Measurements from ENCODE around the gene RFTN1.

RFTN1 gene

DNA sequence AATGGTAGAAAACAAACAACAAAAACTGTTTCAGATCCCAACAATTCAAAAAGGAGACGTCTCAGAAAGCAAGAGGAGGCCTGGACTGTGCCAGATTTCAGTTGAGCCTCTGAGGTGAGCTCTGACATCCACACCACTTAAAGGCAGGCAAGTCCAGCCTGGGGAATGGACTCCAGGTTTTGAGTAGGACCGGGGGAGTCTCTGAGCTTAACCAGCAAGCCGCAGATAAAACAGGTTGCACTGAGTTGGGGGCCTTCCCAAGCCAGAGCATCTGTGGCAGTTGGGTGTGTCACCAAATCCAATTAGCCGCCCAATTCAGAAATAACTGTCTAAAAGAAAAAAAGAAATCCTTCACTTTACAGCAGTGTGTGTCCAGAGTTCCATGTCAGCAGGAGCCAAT lies 193.8 kb downstream of the RFTN1 start:
- POLR2A ChIA-PET = no interaction called here
- no peak for DNase-seq (ENCODE audit: extremely low spot score)
- CTCF ChIA-PET = interaction anchor here (0.8 to 1.3 kb wide), 2 partner anchors 15 to 29 kb away, joined by 4 to 5 read pairs; no protein-coding TSS in a partner anchor
- TF ChIP-seq NFRKB (IDR thresholded peaks at IDR 0.05) (no peak), CTBP1 (IDR thresholded peaks at IDR 0.05; ENCODE audit: borderline replicate concordance) (no peak), ARNT (IDR thresholded peaks at IDR 0.05) (no peak), FOXM1 (IDR thresholded peaks at IDR 0.05; ENCODE audit: borderline replicate concordance) (no peak)
- TF ChIP-seq, protein P1, sequence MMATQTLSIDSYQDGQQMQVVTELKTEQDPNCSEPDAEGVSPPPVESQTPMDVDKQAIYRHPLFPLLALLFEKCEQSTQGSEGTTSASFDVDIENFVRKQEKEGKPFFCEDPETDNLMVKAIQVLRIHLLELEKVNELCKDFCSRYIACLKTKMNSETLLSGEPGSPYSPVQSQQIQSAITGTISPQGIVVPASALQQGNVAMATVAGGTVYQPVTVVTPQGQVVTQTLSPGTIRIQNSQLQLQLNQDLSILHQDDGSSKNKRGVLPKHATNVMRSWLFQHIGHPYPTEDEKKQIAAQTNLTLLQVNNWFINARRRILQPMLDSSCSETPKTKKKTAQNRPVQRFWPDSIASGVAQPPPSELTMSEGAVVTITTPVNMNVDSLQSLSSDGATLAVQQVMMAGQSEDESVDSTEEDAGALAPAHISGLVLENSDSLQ (IDR thresholded peaks at IDR 0.05) = no peak

DNA sequence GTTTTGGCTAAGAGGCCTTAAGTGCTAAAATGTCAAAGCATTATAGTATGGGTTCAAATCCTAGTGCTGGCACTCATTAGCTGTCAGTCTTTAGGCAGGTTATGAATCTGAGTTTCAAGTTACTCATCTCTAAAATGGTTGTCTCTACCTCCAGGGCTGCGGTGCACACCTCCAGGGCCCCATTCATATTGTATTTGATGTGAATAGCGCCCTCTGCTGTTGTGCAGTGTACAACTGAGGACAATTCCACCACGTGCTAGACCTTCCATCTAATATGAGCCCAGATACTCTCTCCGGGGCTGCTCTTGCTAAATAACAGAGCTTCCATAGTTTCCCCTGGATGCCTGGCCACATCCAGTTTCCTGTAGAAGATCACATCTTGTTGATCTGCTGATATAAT lies 194.2 kb downstream of the RFTN1 start:
- DNase-seq (ENCODE audit: extremely low spot score) = peak; percentile 58
- ChIA-PET POLR2A (no interaction called here), CTCF (interaction anchor here (0.8 to 1.3 kb wide), 2 partner anchors 15 to 29 kb away, joined by 4 to 5 read pairs; no protein-coding TSS in a partner anchor)
- TF ChIP-seq SUZ12 (IDR thresholded peaks at IDR 0.05) (no peak), TARDBP (IDR thresholded peaks at IDR 0.05) (no peak), L3MBTL2 (conservative IDR thresholded peaks at IDR 0.05) (peak; percentile 25; the same call in 1 of the 2 replicates)

DNA sequence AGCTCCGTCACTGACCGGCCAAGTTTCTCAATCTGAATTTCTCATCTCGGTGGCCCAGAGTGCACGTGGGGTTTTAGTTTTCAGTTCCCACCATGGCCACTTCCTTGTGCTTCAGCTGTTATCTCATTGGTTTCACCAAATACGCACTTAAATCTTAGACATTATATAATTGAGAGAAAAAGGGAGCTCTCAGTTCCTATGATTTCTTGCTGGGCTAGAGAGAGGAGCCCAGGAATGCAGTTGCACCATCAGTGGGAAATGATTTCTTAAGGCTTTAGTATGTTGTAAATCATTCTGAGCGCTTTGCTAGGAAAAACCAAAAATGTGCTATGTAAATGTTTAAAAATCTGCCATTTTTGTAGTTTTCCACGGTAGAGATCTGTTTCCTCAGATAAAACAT lies 195.3 kb downstream of the RFTN1 start:
- CTCF ChIA-PET = no interaction called here
- POLR2A ChIA-PET = no interaction called here
- DNase-seq (ENCODE audit: extremely low spot score) = no peak
- TF ChIP-seq CTBP1 (IDR thresholded peaks at IDR 0.05; ENCODE audit: borderline replicate concordance) (no peak), ELF4 (IDR thresholded peaks at IDR 0.05) (no peak), TARDBP (IDR thresholded peaks at IDR 0.05) (no peak), FOXA1 (IDR thresholded peaks at IDR 0.05) (no peak), L3MBTL2 (conservative IDR thresholded peaks at IDR 0.05) (no peak), SP1 (IDR thresholded peaks at IDR 0.05) (no peak), HDGF (IDR thresholded peaks at IDR 0.05; ENCODE audit: borderline replicate concordance) (no peak), LEF1 (IDR thresholded peaks at IDR 0.05; ENCODE audit: borderline replicate concordance) (no peak), BHLHE40 (IDR thresholded peaks at IDR 0.05; ENCODE audit: borderline replicate concordance) (no peak), SUZ12 (IDR thresholded peaks at IDR 0.05) (no peak)

DNA sequence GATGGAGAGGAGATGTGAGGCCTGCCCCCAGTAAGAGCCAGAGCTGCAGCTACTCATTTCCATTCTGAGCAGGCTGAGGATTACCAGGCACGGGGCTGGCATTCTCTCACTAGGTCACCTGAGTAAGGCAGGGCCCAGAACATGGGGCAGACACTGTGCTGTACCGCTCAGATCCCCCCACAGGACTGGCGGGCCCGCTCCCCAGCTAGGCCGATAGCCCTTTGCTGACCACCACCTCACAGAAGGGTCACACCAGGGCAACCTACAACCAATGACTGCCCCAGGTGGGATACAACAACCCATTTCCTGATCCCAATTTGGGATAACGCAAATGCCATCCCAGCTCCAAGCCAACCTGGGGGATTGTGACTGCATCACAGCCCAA lies 195.9 kb downstream of the RFTN1 start:
- DNase-seq (ENCODE audit: extremely low spot score) = no peak

DNA sequence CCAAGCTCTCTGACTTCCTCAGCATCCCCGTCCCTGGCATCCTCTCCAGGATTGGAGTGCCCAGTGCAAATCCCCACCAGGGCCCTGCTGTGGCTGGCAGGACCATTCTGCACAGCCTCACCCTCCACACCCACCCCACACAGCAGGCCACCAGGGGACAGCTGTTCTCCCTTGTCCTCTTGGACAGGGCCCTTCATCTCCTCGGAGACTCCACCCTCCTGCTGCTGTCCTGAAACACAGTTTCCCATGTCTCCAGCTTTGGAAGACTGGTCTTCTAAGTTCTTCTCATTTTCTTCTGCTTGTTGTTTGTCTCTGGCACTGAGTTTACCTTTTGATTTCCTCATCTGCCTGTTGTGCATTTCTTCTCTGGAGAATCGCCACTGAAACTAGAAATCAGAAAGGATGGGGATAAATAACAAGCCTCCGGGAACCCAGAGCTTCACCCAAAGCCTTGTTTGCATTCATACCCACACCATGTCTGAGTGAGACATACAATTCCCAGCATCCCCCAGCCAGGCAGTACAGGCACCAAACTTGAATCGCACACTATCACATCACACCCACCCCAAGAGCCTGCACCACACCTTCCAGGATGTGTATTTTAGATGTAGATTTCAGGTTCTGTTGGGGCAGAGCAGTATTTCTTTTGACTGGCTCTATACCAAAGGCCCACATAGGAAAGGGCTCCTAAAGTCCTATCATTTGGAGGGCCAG lies 196.5 kb downstream of the RFTN1 start:
- ChIA-PET CTCF (no interaction called here), POLR2A (no interaction called here)
- TF ChIP-seq FOXM1 (IDR thresholded peaks at IDR 0.05; ENCODE audit: borderline replicate concordance) = no peak
- no peak for DNase-seq (ENCODE audit: extremely low spot score)

More for the DNA sequence above, 195.9 kb downstream of the RFTN1 start:
- CTCF ChIA-PET = no interaction called here
- TF ChIP-seq BHLHE40 (IDR thresholded peaks at IDR 0.05; ENCODE audit: borderline replicate concordance) (no peak), NFRKB (IDR thresholded peaks at IDR 0.05) (no peak), L3MBTL2 (conservative IDR thresholded peaks at IDR 0.05) (no peak), HDGF (IDR thresholded peaks at IDR 0.05; ENCODE audit: borderline replicate concordance) (no peak)
- POLR2A ChIA-PET = no interaction called here

DNA sequence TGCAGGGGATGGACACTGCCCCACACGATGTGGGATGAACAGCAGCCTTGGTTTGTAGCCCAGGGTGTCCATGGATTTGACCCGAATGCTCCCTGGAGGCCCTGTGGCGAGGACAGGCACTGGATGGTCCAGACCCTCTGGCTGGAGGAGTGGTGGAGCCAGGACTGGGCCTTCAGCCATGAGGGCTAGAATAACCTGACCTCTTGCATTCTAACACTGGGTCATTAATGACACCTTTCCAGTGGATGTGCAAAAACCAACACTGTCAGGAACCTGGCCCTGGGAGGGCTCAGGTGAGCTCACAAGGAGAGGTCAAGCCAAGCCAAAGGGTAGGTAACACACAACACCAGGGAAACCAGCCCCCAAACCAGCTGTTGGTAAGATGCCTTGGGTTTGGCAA lies 197.1 kb downstream of the RFTN1 start:
- no peak for DNase-seq (ENCODE audit: extremely low spot score)
- ChIA-PET POLR2A (no interaction called here), CTCF (no interaction called here)
- TF ChIP-seq, protein P1 (IDR thresholded peaks at IDR 0.05) = no peak
- TF ChIP-seq FOXM1 (IDR thresholded peaks at IDR 0.05; ENCODE audit: borderline replicate concordance) = no peak
- TF ChIP-seq BHLHE40 (IDR thresholded peaks at IDR 0.05; ENCODE audit: borderline replicate concordance) = no peak
- TF ChIP-seq NFRKB (IDR thresholded peaks at IDR 0.05) = no peak
- TF ChIP-seq CTBP1 (IDR thresholded peaks at IDR 0.05; ENCODE audit: borderline replicate concordance) = no peak

DNA sequence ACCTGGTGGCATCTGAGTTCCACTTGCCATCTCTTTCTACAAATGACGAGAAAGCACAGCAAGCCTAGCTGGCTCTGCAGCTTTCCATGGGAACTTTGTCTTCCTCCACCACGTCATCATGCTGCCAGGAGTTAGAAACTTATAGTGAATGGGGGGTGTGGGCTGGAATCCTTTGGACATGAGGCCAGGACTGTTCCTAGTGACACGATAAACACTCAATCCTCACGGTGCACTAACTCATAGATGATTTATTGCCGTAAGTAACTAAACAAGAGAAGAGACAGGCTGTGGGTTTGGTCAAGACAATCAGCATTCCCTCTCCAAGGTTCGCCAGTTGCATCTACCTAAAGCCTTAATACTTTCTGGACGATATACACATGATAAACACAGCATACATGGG lies 197.9 kb downstream of the RFTN1 start:
- DNase-seq (ENCODE audit: extremely low spot score) = no peak
- POLR2A ChIA-PET = no interaction called here
- CTCF ChIA-PET = no interaction called here
- no peak for TF ChIP-seq ELF4 (IDR thresholded peaks at IDR 0.05)
- no peak for TF ChIP-seq FOXK2 (IDR thresholded peaks at IDR 0.05)
- TF ChIP-seq NFRKB (IDR thresholded peaks at IDR 0.05) = no peak
- TF ChIP-seq, protein P1 (IDR thresholded peaks at IDR 0.05) = no peak
- no peak for TF ChIP-seq LEF1 (IDR thresholded peaks at IDR 0.05; ENCODE audit: borderline replicate concordance)
- no peak for TF ChIP-seq SP1 (IDR thresholded peaks at IDR 0.05)
- TF ChIP-seq ARNT (IDR thresholded peaks at IDR 0.05) = no peak
- TF ChIP-seq FOXA1 (IDR thresholded peaks at IDR 0.05) = no peak
- TF ChIP-seq ZNF384 (IDR thresholded peaks at IDR 0.05) = no peak
- TF ChIP-seq SUZ12 (IDR thresholded peaks at IDR 0.05) = no peak
- TF ChIP-seq L3MBTL2 (conservative IDR thresholded peaks at IDR 0.05) = no peak
- no peak for TF ChIP-seq TARDBP (IDR thresholded peaks at IDR 0.05)
- no peak for TF ChIP-seq FOXM1 (IDR thresholded peaks at IDR 0.05; ENCODE audit: borderline replicate concordance)
- no peak for TF ChIP-seq CTBP1 (IDR thresholded peaks at IDR 0.05; ENCODE audit: borderline replicate concordance)

Data from HEK293T (cell line).